GM12864 (cell line): ENCODE results near the gene WASHC4.

ENCODE experiments used
- DNase-seq: peaks from one replicate; pipeline ENCODE4 v3.0.0-alpha.2; 2011; ENCODE audit warnings: low read depth
- H3K4me3 ChIP-seq: 2 replicates; pipeline ENCODE4 v1.5.1; 2011; ENCODE audit warnings: mild to moderate bottlenecking, low read depth, low read length, control low read depth
- CTCF ChIP-seq: IDR thresholded peaks from 2 replicates; pipeline ENCODE4 v1.5.1; 2011; ENCODE audit warnings: low read depth, mild to moderate bottlenecking, moderate library complexity, low read length, control low read depth, inconsistent platforms; ENCODE audit errors: missing control alignments

Gene WASHC4

GRCh38 chr12:105206686-105207374 is 99.3 kb downstream of the WASHC4 start:
- no peak for DNase-seq
- no peak for TF ChIP-seq CTCF
- no peak overlapping the region for H3K4me3 ChIP-seq

GRCh38 chr12:105209091-105209490 is 101.6 kb downstream of the WASHC4 start:
- TF ChIP-seq CTCF, result no peak
- no peak overlapping the region for H3K4me3 ChIP-seq
- DNase-seq, result no peak

GRCh38 chr12:105212438-105212837 is 104.9 kb downstream of the WASHC4 start:
- no peak for DNase-seq
- no peak for TF ChIP-seq CTCF
- H3K4me3 ChIP-seq, result no peak overlapping the region

GRCh38 chr12:105214148-105214547 is 106.6 kb downstream of the WASHC4 start:
- no peak overlapping the region for H3K4me3 ChIP-seq
- TF ChIP-seq CTCF, result no peak
- no peak for DNase-seq

GRCh38 chr12:105214670-105215375 is 107.3 kb downstream of the WASHC4 start:
- TF ChIP-seq CTCF, result no peak
- DNase-seq, result no peak
- H3K4me3 ChIP-seq, result no peak overlapping the region

GRCh38 chr12:105218434-105218833 is 110.9 kb downstream of the WASHC4 start:
- no peak for DNase-seq
- no peak for TF ChIP-seq CTCF
- H3K4me3 ChIP-seq, result no peak overlapping the region
